Measurements from ENCODE around the gene SLIT1. TPM values are rescaled to one million over a fixed set of nuclear protein-coding genes. Genes with fewer than 3 reads are reported as not detected.

The SLIT1 gene
- total RNA-seq, 4 donors from 2014 or later = not detected

DNA sequence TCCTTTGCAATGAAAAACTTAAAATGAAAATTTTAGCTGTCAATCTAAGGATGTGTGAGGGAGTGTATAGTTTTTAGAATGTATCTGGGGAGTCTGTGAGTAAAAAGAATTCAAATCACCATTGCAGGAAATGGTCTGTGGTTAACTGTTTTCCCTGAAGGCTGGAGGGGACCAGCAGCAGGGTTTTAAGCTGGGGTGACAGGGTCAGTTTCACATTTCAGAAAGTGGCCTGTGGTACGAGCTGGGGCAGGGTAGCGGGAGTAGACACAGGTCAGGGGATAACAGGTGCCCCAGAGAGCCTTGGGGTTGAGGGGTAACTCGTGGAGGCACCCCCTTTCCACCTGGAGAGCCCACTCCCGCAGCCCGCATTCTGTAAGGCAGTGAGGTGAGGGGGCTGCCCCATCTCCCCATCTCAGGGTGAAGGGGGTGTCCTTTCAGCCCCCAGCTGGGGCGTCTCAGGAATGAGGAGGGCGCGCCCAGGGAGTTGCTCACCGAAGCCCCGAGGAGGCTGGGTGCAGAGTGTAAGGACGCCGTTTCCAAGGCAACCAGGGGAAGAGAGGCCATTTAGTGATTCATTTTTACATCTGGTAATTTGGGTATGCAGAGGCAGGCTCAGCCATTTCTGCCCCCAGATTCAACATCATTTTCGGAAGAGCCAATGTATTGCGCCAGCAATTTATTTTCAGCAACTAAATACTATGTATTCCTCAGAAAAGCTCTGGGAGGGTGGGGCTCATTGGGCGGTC lies 168.9 kb downstream of the SLIT1 start:
- TF ChIP-seq, protein P1, sequence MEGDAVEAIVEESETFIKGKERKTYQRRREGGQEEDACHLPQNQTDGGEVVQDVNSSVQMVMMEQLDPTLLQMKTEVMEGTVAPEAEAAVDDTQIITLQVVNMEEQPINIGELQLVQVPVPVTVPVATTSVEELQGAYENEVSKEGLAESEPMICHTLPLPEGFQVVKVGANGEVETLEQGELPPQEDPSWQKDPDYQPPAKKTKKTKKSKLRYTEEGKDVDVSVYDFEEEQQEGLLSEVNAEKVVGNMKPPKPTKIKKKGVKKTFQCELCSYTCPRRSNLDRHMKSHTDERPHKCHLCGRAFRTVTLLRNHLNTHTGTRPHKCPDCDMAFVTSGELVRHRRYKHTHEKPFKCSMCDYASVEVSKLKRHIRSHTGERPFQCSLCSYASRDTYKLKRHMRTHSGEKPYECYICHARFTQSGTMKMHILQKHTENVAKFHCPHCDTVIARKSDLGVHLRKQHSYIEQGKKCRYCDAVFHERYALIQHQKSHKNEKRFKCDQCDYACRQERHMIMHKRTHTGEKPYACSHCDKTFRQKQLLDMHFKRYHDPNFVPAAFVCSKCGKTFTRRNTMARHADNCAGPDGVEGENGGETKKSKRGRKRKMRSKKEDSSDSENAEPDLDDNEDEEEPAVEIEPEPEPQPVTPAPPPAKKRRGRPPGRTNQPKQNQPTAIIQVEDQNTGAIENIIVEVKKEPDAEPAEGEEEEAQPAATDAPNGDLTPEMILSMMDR (IDR thresholded peaks at IDR 0.05) = no peak
- no peak for TF ChIP-seq POLR2A (IDR thresholded peaks at IDR 0.05)

DNA sequence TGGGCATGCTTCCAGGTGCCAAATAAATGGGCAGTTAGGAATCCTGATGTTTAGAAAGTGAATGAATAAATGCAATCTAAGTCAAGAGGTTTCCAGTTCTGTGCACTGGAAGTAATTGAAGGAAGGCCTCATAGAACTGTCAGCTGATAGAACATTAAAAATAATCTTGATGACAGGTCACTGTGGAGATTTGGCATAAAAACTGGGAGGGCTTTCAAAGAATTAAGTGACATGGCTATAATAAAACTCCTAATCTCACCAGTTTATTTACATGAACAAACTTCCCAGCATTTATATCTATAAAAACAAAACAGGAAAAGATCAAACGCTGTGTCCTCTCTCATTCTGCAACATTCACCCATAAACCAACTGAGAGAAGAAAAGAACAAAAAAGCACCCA lies 170.5 kb downstream of the SLIT1 start:
- intact Hi-C loops (cut with DNase I; ENCODE audit: low total_unique reads) = no loop called here
- no peak overlapping the region for H3K4me3 ChIP-seq (ENCODE audit: low read depth, poor library complexity, severe bottlenecking)
- no peak for DNase-seq (ENCODE audit: low spot score in 2 of 2)
- TF ChIP-seq, protein P1 (IDR thresholded peaks at IDR 0.05) = no peak
- TF ChIP-seq POLR2A (IDR thresholded peaks at IDR 0.05) = no peak
- WGBS, 2 donors = 88 to 89% methylated on average over 1 of the region's 1 CpG

More for the DNA sequence above, 168.9 kb downstream of the SLIT1 start:
- intact Hi-C loops (cut with DNase I; ENCODE audit: low total_unique reads) = no loop called here
- DNase-seq (ENCODE audit: low spot score in 2 of 2) = no peak
- H3K4me3 ChIP-seq (ENCODE audit: low read depth, poor library complexity, severe bottlenecking) = no peak overlapping the region
- 70 to 71% methylated on average over 13 to 15 of the region's 15 CpGs for WGBS, 2 donors

DNA sequence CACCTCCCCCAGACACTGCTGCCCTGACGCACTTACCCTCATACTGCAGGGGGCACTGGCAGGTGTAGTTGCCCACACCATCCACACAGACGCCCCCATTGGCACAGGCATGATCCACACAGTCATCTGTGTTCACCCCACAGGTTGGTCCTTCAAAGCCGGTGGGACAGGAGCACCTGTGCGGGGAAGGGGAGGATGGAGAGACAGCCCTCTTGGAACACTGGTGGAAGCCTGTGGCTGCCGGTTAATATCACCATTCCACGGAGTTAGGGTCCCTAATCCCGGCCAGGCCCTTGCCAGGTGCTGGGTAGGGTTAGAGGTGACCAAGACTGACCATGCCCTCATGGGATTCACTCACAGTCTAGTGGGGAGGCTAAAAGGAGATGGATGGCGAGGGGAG lies 171.8 kb downstream of the SLIT1 start:
- intact Hi-C loops (cut with DNase I; ENCODE audit: low total_unique reads) = no loop called here
- DNase-seq (ENCODE audit: low spot score in 2 of 2) = no peak

DNA sequence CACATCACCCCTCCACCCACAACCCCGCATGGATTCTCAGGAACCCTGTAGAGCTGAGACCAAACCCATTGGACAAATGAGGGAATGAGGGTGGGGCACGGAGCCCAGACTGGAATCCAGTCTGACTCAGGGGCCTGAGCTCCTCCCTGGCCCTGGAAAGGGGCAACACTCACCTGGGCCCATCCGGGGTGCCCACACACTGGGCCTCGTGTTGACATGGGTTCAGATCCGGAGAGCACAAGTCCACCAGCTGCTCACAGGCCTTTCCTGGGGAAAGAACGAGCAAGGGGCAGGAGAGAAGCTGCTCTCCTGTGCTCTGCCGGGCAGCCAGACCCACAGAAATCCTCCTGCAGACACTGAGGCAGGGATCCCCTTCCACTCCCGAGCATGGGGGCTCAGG lies 172.2 kb downstream of the SLIT1 start:
- DNase-seq (ENCODE audit: low spot score in 2 of 2) = no peak
- intact Hi-C loops (cut with DNase I; ENCODE audit: low total_unique reads) = no loop called here

More for the DNA sequence above, 171.8 kb downstream of the SLIT1 start:
- TF ChIP-seq, protein P1 (IDR thresholded peaks at IDR 0.05) = no peak
- TF ChIP-seq POLR2A (IDR thresholded peaks at IDR 0.05) = no peak
- H3K4me3 ChIP-seq (ENCODE audit: low read depth, poor library complexity, severe bottlenecking) = no peak overlapping the region
- 87 to 92% methylated on average over 8 of the region's 8 CpGs for WGBS, 2 donors

DNA sequence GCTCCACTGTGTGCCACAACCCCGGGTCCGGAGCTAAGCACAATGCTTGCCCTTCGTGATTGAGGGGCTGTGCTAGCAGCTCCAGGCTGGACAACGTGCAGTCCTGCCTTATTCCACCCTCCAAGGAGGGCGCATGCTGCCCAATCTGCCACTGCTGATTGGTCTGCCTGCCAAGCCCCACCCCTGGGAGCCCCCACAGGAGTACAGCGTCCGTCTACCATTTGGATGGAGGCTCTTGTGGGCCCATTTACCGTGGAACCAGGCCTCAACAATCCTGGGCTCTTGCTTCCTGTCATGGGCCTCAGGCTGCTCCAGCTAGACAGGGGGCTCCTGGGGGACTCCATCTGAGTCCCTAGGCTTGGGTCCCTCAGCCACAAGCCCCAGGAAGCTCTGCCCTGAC lies 173.3 kb downstream of the SLIT1 start:
- no peak overlapping the region for H3K4me3 ChIP-seq (ENCODE audit: low read depth, poor library complexity, severe bottlenecking)
- TF ChIP-seq, protein P1 (IDR thresholded peaks at IDR 0.05) = no peak
- no peak for TF ChIP-seq POLR2A (IDR thresholded peaks at IDR 0.05)
- DNase-seq (ENCODE audit: low spot score in 2 of 2) = no peak
- WGBS, 2 donors = 90% methylated on average over 6 to 8 of the region's 8 CpGs
- intact Hi-C loops (cut with DNase I; ENCODE audit: low total_unique reads) = no loop called here

More for the DNA sequence above, 172.2 kb downstream of the SLIT1 start:
- 89 to 91% methylated on average over 8 of the region's 8 CpGs for WGBS, 2 donors
- TF ChIP-seq POLR2A (IDR thresholded peaks at IDR 0.05) = no peak
- TF ChIP-seq, protein P1 (IDR thresholded peaks at IDR 0.05) = no peak
- no peak overlapping the region for H3K4me3 ChIP-seq (ENCODE audit: low read depth, poor library complexity, severe bottlenecking)

DNA sequence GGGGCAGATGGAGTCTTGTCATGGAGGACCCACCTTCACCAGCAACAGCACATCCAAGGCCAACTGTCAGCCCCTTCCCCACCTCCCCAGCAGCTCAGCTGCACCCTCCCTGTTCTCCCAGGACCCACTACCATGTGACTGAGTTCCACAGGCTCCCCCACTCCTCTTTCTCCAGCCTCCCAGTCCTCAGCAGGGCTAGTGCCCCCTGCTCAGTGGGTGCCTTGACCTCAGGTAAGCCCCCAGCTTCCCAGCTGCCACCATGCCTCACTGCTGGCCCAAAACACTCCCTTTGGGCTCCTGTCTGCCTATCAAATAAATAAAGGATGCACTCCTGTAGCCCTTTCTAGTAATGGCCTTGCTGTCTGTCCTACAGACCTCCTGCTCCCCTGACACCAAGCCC lies 174.4 kb downstream of the SLIT1 start:
- intact Hi-C loops (cut with DNase I; ENCODE audit: low total_unique reads) = no loop called here
- no peak for TF ChIP-seq POLR2A (IDR thresholded peaks at IDR 0.05)
- TF ChIP-seq, protein P1 (IDR thresholded peaks at IDR 0.05) = no peak
- DNase-seq (ENCODE audit: low spot score in 2 of 2) = no peak
- H3K4me3 ChIP-seq (ENCODE audit: low read depth, poor library complexity, severe bottlenecking) = no peak overlapping the region

Measured in lower leg skin (tissue), 4 donors.